GM12878 (cell line): ENCODE data around the gene EIF2B4. TPM values are rescaled to one million over a fixed set of nuclear protein-coding genes. Genes with fewer than 3 reads are reported as not detected.

ENCODE experiments used
- ATAC-seq: fragments of 200-7000 bp; cut with Tn5 transposase; 3 replicates; pipeline ENCODE4 v1.9.1; 2020; ENCODE audit warnings: mild to moderate bottlenecking, moderate library complexity
- BruUV-seq: library from RNA; stranded (reverse); fragments of 400-500 nt; replicated peaks from 2 replicates; lab custom pipeline; 2021; lab: Mats Ljungman, UMichigan
- CTCF ChIA-PET: fragments of 300-600 bp; sonication (Branson Sonifier 250); formaldehyde crosslinking; extraction: SDS; loops from one replicate; lab custom pipeline; 2021; ENCODE audit warnings: inconsistent platforms; lab: Yijun Ruan, JAX
- POLR2A ChIA-PET: fragments of 350-600 bp; formaldehyde crosslinking; extraction: SDS; loops from one replicate; lab custom pipeline; 2021; ENCODE audit warnings: inconsistent platforms; lab: Charles Lee
- RAD21 ChIA-PET: fragments of 300-600 bp; sonication (Branson Sonifier 250); formaldehyde crosslinking; loops from one replicate; lab custom pipeline; 2023; ENCODE audit warnings: antibody characterized with exemption; ENCODE audit not compliant: unreplicated experiment; lab: Charles Lee
- SMC1A ChIA-PET: fragments of 300-600 bp; sonication (Branson Sonifier 250); formaldehyde crosslinking; loops from one replicate; lab custom pipeline; 2023; ENCODE audit not compliant: unreplicated experiment, uncharacterized antibody; lab: Charles Lee
- DNase-seq: peaks from one replicate; pipeline ENCODE4 v3.0.0-alpha.2; 2011; ENCODE audit warnings: low read depth, low spot score
- FAIRE-seq: peaks from 3 replicates; lab custom pipeline; 2011; peaks lifted over from hg19 to GRCh38; lab: Jason Lieb, UNC
- H2AFZ ChIP-seq: 2 replicates; pipeline ENCODE4 v1.6.0; 2011; ENCODE audit warnings: low read depth, low read length, control low read depth; ENCODE audit not compliant: control insufficient read depth
- H3K27ac ChIP-seq: 2 replicates; pipeline ENCODE4 v1.5.1; 2011; ENCODE audit warnings: control low read depth; ENCODE audit not compliant: control insufficient read depth, insufficient read depth
- H3K27me3 ChIP-seq, 2 experiments: replicated peaks in 1 of 2; 2 replicates each; pipeline versions ENCODE4 v1.6.0 to v1.6.1; 2011; ENCODE audit warnings: low read length in 1 of 2; ENCODE audit not compliant: control insufficient read depth in 2 of 2, insufficient read depth in 2 of 2
- H3K36me3 ChIP-seq, 2 experiments: 2 replicates each; pipeline ENCODE4 v1.5.1; 2011; ENCODE audit warnings: low read length in 1 of 2; ENCODE audit not compliant: control insufficient read depth in 2 of 2, insufficient read depth in 2 of 2
- H3K4me1 ChIP-seq: 2 replicates; pipeline ENCODE4 v1.6.1; 2011; ENCODE audit warnings: mild to moderate bottlenecking, low read length, moderate library complexity, mixed read lengths; ENCODE audit not compliant: control insufficient read depth, insufficient read depth
- H3K4me2 ChIP-seq: 2 replicates; pipeline ENCODE4 v1.6.0; 2011; ENCODE audit warnings: control low read depth; ENCODE audit not compliant: control insufficient read depth, insufficient read depth
- H3K4me3 ChIP-seq: fragments of 200-600 bp; sonication (generic); 2 replicates; pipeline ENCODE4 v1.5.1; 2016
- H3K79me2 ChIP-seq: 2 replicates; pipeline ENCODE4 v1.6.0; 2011; ENCODE audit warnings: low read length; ENCODE audit not compliant: control insufficient read depth, insufficient read depth
- H3K9ac ChIP-seq: 2 replicates; pipeline ENCODE4 v1.8.0; 2011; ENCODE audit warnings: low read length, control low read depth, mixed read lengths; ENCODE audit not compliant: control insufficient read depth, insufficient read depth
- H3K9me3 ChIP-seq: replicated peaks from 3 replicates; pipeline ENCODE4 v1.5.1; 2011; ENCODE audit warnings: mild to moderate bottlenecking, low read length; ENCODE audit not compliant: control insufficient read depth, insufficient read depth
- H4K20me1 ChIP-seq: 2 replicates; pipeline ENCODE4 v1.6.0; 2011; ENCODE audit not compliant: control insufficient read depth, insufficient read depth
- ASH2L ChIP-seq: fragments of 300-600, 200-600 bp; sonication (generic); IDR thresholded peaks from 2 replicates; pipeline ENCODE4 v1.6.1; 2017; ENCODE audit warnings: low read depth, mild to moderate bottlenecking, borderline replicate concordance
- CREB1 ChIP-seq: IDR thresholded peaks from 2 replicates; pipeline ENCODE4 v1.6.1; 2012; ENCODE audit warnings: low read depth, mild to moderate bottlenecking, inconsistent platforms
- GATAD2B ChIP-seq: fragments of 450-650 bp; conservative IDR thresholded peaks from 2 replicates; pipeline ENCODE4 v1.6.1; 2017; ENCODE audit warnings: low read depth, mild to moderate bottlenecking, moderate library complexity
- IKZF2 ChIP-seq, 2 experiments: fragments of 450-650 bp; IDR thresholded peaks; 2 replicates each; pipeline ENCODE4 v1.6.1; 2017; ENCODE audit warnings: mild to moderate bottlenecking in 2 of 2, moderate library complexity in 2 of 2
- NBN ChIP-seq: fragments of 450-650 bp; IDR thresholded peaks from 2 replicates; pipeline ENCODE4 v1.6.1; 2016
- POLR2AphosphoS2 ChIP-seq: IDR thresholded peaks from 2 replicates; pipeline ENCODE4 v1.6.1; 2011; ENCODE audit warnings: low read depth, mild to moderate bottlenecking, low read length, improper control_type of control experiment, moderate library complexity
- RBBP5 ChIP-seq: fragments of 200-600 bp; sonication (generic); conservative IDR thresholded peaks from 2 replicates; pipeline ENCODE4 v1.6.1; 2016
- SPI1 ChIP-seq: IDR thresholded peaks from 2 replicates; pipeline ENCODE4 v1.6.1; 2011; ENCODE audit warnings: low read depth, mild to moderate bottlenecking, low read length, moderate library complexity, borderline replicate concordance; ENCODE audit not compliant: insufficient read depth
- WGBS: methylation state at CpG from one replicate; pipeline ENCODE4 v1.1.6; 2016; ENCODE audit warnings: low lambda C conversion rate; ENCODE audit not compliant: insufficient replicate concordance, insufficient coverage; ENCODE audit errors: missing lambda C conversion rate; 5-methylcytosine and 5-hydroxymethylcytosine counted together
- in situ Hi-C: fragments of 300-500 bp; cut with MboI; formaldehyde crosslinking; loops from 9 replicates; pipeline ENCODE4 v1.14.3; 2018; ENCODE audit warnings: mixed read lengths
- intact Hi-C: fragments of 100-400 bp; cut with micrococcal nuclease; formaldehyde crosslinking; loops from one replicate; pipeline ENCODE4 v1.14.2; 2022; ENCODE audit not compliant: unreplicated experiment
- polyA plus RNA-seq, 11 experiments: library from polyadenylated mRNA; depleted of rRNA in 4 of 11; unstranded in 6 of 11; stranded (reverse) in 5 of 11; fragments of >200 nt; fragmentation: Nextera tagmentation in 4 of 11; fragmentation: Illumina TruSeq in 1 of 11; extraction: Ambion mirVana in 4 of 11; extraction: Trizol in 1 of 11; gene quantifications; 1 replicate in 1 of 11; 2 replicates in 10 of 11; pipeline versions ENCODE4 v1.2.1 to v1.2.3, GENCODE V29; 2011 to 2016; ENCODE audit warnings: inconsistent platforms in 2 of 11, missing spikeins in 2 of 11, low read depth in 1 of 11
- total RNA-seq, 4 experiments: library from RNA; depleted of rRNA in 3 of 4; stranded (reverse); fragments of >200 nt in 3 of 4; fragmentation: Illumina TruSeq in 1 of 4; extraction: Trizol in 1 of 4; gene quantifications; 2 replicates each; pipeline versions ENCODE4 v1.2.1 to v1.2.3, GENCODE V29; 2013 to 2021
- TF ChIP-seq, protein P1 (sequence below): fragments of 450-650 bp; IDR thresholded peaks from 2 replicates; pipeline ENCODE4 v1.6.1; 2017; ENCODE audit warnings: mild to moderate bottlenecking, moderate library complexity
- TF ChIP-seq, protein P2 (sequence below): fragments of 450-650 bp; formaldehyde crosslinking; IDR thresholded peaks from 2 replicates; pipeline ENCODE4 v1.4.0; 2022; ENCODE audit warnings: mild to moderate bottlenecking, moderate library complexity

EIF2B4 gene
- total and polyA plus RNA-seq, 10 of the 15 experiments (the other 5 are each of a cell fraction or from before 2014, with no cell fraction given) = 13.4 to 53.9 (median 27.5) TPM

DNA sequence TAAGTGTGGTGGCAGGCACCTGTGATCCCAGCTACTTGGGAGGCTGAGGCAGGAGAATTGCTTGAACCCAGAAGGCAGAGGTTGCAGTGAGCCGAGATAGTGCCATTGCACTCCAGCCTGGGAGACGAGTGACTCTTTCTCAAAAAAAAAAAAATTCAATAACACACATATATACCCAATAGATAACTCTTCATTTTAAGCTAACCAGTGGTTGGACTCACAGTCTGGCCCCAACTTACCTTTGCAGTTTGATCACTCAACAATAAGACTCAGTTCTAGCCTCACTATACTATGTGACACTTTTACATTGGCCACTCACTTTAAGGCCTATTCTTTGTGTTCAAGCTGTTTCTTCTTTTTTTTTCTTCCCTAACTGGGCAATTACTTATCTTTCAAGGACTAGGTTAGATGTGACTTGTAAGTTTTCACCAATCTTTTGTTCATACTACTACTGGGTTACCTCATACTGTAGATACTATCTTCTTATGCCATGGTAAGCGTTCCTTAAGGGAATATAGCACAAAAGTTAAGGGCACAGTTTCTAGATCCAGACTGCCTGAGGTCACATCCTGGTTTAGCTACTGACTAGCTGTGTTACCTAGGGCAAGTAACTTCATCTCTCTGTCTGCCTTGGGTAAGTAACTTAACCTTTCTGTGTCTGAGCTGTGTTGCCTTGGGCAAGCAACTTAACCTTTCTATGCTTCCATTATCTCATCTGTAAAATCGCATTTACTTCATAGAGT, 7.3 kb downstream of the EIF2B4 start:
- Histone ChIP-seq H3K9me3 (no peaks in the 10 kb centered on the region), H3K36me3 (peaks cover 4 to 16% of the 10 kb centered on the region in 2 experiments), H3K4me2 (no peak overlapping the region), H4K20me1 (no peaks in the 10 kb centered on the region), H3K9ac (no peak overlapping the region), H3K4me1 (no peaks in the 10 kb centered on the region), H3K27ac (no peak overlapping the region), H3K27me3 (no peaks in the 10 kb centered on the region), H3K79me2 (peaks cover 8% of the 10 kb centered on the region), H2AFZ (no peak overlapping the region), H3K4me3 (no peak overlapping the region)
- in situ Hi-C loops (no loop called here), intact Hi-C loops (no loop called here)
- ATAC-seq (no peak), DNase-seq (no peak), FAIRE-seq (no peak)
- WGBS = 98% methylated on average over 4 of the region's 4 CpGs
- BruUV-seq = no TSS peak
- SMC1A ChIA-PET = interaction anchor here (0.9 kb wide), 1 partner anchor 40 kb away, joined by 3 read pairs; no protein-coding TSS in a partner anchor
- POLR2A ChIA-PET = interaction anchor here (0.6 kb wide), 1 partner anchor 228 kb away, joined by 3 read pairs; the partner anchor contains the start of gene PREB
- CTCF ChIA-PET = interaction anchor here (1.3 kb wide), 1 partner anchor 9 kb away, joined by 5 read pairs; no protein-coding TSS in a partner anchor
- RAD21 ChIA-PET = no interaction called here
- no peak for TF ChIP-seq GATAD2B
- TF ChIP-seq ASH2L = no peak
- TF ChIP-seq POLR2AphosphoS2 = no peak
- no peak for TF ChIP-seq RBBP5
- no peak for TF ChIP-seq IKZF2 (IDR thresholded peaks at IDR 0.05)
- no peak for TF ChIP-seq CREB1
- TF ChIP-seq, protein P1, sequence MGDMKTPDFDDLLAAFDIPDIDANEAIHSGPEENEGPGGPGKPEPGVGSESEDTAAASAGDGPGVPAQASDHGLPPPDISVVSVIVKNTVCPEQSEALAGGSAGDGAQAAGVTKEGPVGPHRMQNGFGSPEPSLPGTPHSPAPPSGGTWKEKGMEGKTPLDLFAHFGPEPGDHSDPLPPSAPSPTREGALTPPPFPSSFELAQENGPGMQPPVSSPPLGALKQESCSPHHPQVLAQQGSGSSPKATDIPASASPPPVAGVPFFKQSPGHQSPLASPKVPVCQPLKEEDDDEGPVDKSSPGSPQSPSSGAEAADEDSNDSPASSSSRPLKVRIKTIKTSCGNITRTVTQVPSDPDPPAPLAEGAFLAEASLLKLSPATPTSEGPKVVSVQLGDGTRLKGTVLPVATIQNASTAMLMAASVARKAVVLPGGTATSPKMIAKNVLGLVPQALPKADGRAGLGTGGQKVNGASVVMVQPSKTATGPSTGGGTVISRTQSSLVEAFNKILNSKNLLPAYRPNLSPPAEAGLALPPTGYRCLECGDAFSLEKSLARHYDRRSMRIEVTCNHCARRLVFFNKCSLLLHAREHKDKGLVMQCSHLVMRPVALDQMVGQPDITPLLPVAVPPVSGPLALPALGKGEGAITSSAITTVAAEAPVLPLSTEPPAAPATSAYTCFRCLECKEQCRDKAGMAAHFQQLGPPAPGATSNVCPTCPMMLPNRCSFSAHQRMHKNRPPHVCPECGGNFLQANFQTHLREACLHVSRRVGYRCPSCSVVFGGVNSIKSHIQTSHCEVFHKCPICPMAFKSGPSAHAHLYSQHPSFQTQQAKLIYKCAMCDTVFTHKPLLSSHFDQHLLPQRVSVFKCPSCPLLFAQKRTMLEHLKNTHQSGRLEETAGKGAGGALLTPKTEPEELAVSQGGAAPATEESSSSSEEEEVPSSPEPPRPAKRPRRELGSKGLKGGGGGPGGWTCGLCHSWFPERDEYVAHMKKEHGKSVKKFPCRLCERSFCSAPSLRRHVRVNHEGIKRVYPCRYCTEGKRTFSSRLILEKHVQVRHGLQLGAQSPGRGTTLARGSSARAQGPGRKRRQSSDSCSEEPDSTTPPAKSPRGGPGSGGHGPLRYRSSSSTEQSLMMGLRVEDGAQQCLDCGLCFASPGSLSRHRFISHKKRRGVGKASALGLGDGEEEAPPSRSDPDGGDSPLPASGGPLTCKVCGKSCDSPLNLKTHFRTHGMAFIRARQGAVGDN = no peak
- no peak for TF ChIP-seq SPI1
- TF ChIP-seq, protein P2, sequence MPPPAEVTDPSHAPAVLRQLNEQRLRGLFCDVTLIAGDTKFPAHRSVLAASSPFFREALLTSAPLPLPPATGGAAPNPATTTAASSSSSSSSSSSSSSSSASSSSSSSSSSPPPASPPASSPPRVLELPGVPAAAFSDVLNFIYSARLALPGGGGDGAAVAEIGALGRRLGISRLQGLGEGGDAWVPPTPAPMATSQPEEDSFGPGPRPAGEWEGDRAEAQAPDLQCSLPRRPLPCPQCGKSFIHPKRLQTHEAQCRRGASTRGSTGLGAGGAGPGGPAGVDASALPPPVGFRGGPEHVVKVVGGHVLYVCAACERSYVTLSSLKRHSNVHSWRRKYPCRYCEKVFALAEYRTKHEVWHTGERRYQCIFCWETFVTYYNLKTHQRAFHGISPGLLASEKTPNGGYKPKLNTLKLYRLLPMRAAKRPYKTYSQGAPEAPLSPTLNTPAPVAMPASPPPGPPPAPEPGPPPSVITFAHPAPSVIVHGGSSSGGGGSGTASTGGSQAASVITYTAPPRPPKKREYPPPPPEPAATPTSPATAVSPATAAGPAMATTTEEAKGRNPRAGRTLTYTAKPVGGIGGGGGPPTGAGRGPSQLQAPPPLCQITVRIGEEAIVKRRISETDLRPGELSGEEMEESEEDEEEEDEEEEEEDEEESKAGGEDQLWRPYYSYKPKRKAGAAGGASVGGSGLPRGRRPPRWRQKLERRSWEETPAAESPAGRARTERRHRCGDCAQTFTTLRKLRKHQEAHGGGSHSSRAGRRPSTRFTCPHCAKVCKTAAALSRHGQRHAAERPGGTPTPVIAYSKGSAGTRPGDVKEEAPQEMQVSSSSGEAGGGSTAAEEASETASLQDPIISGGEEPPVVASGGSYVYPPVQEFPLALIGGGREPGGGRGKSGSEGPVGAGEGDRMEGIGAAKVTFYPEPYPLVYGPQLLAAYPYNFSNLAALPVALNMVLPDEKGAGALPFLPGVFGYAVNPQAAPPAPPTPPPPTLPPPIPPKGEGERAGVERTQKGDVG (CRISPR knock-in tag) = no peak
- TF ChIP-seq NBN = no peak
